Right cardiac atrium (tissue), 5 donors: Measurements from ENCODE around the gene CHL1. TPM values are rescaled to one million over a fixed set of nuclear protein-coding genes. Genes with fewer than 3 reads are reported as not detected.

Source experiments
- ATAC-seq, 2 donors: fragments of 200-7000 bp; cut with Tn5 transposase; one replicate each; pipeline versions ENCODE4 v1.8.0 to v1.9.1; 2020; ENCODE audit warnings: moderate library complexity in 2 of 2, mild to moderate bottlenecking in 1 of 2
- DNase-seq, 3 donors: peaks; one replicate each; pipeline ENCODE4 v3.0.0-alpha.2; 2020
- H3K27ac ChIP-seq: one replicate; pipeline ENCODE4 v1.5.1; 2013; ENCODE audit warnings: mild to moderate bottlenecking, low read length, control low read depth, moderate library complexity
- H3K27me3 ChIP-seq: one replicate; pipeline ENCODE4 v1.6.1; 2013; ENCODE audit not compliant: control insufficient read depth, insufficient read depth
- H3K4me1 ChIP-seq: one replicate; pipeline ENCODE4 v1.6.1; 2013; ENCODE audit warnings: low read length; ENCODE audit not compliant: control insufficient read depth, insufficient read depth
- H3K4me3 ChIP-seq: one replicate; pipeline ENCODE4 v1.5.1; 2013; ENCODE audit warnings: low read length, control low read depth
- H3K9me3 ChIP-seq: one replicate; pipeline ENCODE4 v1.6.1; 2013; ENCODE audit warnings: low read length; ENCODE audit not compliant: control insufficient read depth
- WGBS: extraction: QIAGEN DNeasy Blood & Tissue Kit; methylation state at CpG from one replicate; pipeline ENCODE4 v1.1.7; 2013; 5-methylcytosine and 5-hydroxymethylcytosine counted together
- intact Hi-C, 4 donors: fragments of 100-400 bp; cut with DNase I; formaldehyde crosslinking; loops; one replicate each; pipeline versions ENCODE4 v1.11.0 to v1.14.0; 2022 to 2023
- polyA plus RNA-seq: library from polyadenylated mRNA; stranded (reverse); fragments of 200-250 nt; gene quantifications from one replicate; pipeline ENCODE4 v1.2.3, GENCODE V29; 2013
- total RNA-seq, 4 donors: library from RNA; stranded (reverse); fragmentation: NEBNext Ultra II Directional; extraction: Animal tissue kit (Norgen Biotek cat#: 25700); gene quantifications; one replicate each; pipeline ENCODE4 v1.2.1, GENCODE V29; 2021
- donor health status: healthy with polysubstance abuse.
- donor health status: DM: no; HTN: yes; CAD: no.
- donor health status: DM: no; HTN: no; CAD: no.
- donor health status: DM: no; HTN: yes; CAD: no; lungs with severe emphysema.
- donor health status: DM: yes; HTN: yes; CAD: no.

The CHL1 gene
- total and polyA plus RNA-seq, 5 donors, result 14.3 to 90.2 (median 70.2) TPM

DNA sequence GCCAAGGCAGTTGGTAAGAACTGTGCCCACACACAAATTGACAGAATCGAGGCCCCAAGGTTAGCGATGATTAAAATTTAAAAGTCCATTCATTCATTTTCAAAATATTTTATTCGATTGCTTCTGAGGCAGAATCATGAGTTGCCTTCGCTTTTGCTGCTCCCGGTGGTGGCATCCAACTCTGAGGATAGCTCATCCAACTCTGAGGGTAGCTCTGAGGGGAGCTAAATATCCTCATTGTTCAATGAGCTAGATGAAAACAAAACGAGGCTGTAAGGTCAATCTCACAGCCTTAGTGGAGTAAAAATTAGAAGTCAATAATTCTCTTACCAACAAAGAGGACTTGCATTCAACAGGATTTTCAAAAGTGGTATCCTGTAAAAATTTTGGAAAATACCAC lies 897 bp upstream of the CHL1 start:
- DNase-seq (no peak), ATAC-seq (no peak)
- 45% methylated on average over 6 of the region's 6 CpGs for WGBS
- no peak overlapping the region for H3K4me3 ChIP-seq
- H3K9me3 ChIP-seq, result no peaks in the 10 kb centered on the region
- peaks cover 2% of the 10 kb centered on the region for H3K4me1 ChIP-seq
- H3K27ac ChIP-seq, result no peak overlapping the region
- H3K27me3 ChIP-seq, result no peaks in the 10 kb centered on the region
- intact Hi-C loops, result no loop called here

DNA sequence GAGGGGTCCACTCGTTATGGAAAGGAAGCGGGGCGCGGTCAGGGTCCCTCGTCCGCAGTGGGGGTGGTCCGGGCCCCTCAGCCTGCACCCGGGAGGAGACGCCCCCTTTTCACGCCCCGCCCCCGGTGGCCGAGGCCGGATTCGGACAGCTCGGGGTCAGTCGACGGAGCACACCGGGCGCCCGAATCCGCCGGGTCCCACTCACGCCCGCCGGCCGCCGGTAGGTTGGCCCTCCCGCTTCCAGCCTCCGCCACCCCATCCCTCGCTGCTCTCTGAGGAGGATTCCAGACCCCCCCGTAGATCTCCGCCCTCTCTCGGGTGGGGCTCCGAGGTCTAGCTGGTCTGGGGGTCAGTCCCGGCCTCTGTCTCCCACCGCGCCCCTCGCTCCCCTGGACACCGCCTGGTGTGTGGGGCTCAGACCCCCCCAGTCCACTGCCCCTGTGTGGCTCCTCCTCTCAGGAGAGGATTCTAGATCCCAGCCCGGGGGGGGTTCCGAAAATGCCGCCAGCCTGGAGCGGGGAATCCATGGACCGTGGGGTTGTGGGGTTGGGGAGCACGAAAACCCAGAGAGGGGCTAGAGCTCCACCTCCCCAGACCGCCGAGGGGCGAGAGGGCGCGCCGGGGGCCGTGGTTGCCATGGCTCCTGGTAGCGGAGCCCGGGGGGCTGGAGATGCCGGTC lies 725 bp downstream of the CHL1 start:
- H3K4me1 ChIP-seq, result peaks cover 2% of the 10 kb centered on the region
- WGBS, result 1% methylated on average over 56 of the region's 56 CpGs
- ATAC-seq (peak; percentile 70 to 76), DNase-seq (peak; percentile 38 to 75 (median 70))
- H3K9me3 ChIP-seq, result no peaks in the 10 kb centered on the region
- H3K4me3 ChIP-seq, result peak overlapping the region; percentile 92
- intact Hi-C loops, result no loop called here
- H3K27ac ChIP-seq, result peak overlapping the region; percentile 2
- no peaks in the 10 kb centered on the region for H3K27me3 ChIP-seq

DNA sequence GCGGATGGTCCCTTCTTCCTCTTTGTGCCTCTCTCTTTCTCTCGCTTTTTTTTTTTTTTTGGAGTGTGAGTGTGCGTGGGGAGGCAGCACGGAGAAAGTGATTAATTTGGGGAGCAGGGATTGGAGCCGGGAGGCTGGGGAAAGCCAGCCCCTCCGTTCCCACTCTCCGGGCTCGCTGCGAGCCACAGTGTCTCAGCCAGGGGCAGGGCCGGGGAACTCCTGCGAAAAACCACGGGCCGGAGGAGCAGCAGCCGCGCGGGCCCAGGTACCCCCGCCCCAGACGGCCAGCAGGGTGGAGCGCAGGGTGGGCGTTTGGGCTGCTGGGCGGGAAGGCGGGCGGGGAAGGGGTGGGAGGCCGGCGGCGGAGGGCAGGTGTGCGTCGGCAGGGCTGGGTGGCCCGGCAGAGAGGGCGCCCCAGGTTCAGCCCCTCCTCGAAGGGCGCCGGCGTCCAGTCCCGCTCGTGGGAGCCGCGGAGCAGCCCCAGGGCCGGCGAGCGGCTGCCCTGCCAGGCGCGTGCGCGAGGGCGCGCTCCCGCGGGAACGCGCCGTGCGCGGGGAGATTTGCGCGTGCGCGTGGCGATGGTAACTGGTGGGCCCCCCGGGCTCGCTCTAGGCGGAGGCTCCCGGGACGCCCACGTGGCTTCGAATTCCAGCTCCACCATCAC lies 1.4 kb downstream of the CHL1 start:
- 2% methylated on average over 65 of the region's 66 CpGs for WGBS
- Histone ChIP-seq H3K4me3 (peak overlapping the region; percentile 92), H3K27ac (peak overlapping the region; percentile 2), H3K9me3 (no peaks in the 10 kb centered on the region), H3K4me1 (peaks cover 2% of the 10 kb centered on the region), H3K27me3 (no peaks in the 10 kb centered on the region)
- peak; percentile 14 to 67 (median 53) for DNase-seq
- ATAC-seq, result peak; percentile 55 to 60
- intact Hi-C loops, result no loop called here

DNA sequence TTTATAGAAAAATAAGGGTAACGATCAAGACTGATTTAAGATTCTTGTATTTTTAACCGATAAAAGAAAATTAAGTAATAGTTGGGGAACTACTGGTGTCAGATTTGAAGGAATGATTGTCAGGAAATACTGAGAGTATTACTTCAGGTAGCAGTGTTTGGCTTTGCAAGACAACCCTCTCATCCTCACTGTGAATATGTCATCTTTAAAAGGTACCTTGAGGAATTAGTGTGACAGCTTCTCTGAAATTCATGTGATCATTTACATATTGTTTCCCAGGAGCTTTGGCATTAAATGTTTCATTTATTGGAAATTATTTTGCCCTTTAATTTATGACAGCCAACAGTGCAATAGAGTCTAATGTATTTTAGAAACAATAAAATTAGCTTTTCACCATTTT lies 3.3 kb downstream of the CHL1 start:
- ATAC-seq (no peak), DNase-seq (no peak)
- Histone ChIP-seq H3K27me3 (no peaks in the 10 kb centered on the region), H3K27ac (no peak overlapping the region), H3K4me1 (peaks cover 1% of the 10 kb centered on the region), H3K4me3 (no peak overlapping the region), H3K9me3 (no peaks in the 10 kb centered on the region)
- intact Hi-C loops, result no loop called here
- 94% methylated on average over 2 of the region's 2 CpGs for WGBS

DNA sequence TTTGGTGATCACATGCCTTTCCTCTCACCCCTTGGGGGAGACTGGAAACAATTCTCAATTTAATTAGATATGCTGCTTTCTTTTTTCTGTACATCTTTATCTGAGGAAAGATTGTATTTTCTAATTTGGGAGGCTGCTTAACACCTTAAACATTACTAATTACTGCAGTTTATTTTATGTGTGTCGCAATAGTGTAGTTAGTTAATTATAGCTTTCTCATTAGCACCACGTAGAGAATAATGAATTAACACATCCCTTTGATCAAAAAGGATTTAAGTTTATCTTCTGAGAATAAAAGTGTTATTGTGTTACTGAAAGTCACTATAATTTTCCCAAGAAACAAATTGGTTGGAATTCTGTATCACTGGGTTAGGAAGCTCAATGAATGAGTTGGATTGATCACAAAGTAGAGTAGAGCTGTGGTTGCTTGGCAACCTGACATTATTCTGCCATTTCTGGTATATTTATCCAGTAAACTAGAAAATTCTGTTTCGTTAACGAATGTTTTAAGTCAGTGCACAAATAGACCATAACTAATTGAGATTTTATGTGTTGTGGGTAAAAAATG lies 4.3 kb downstream of the CHL1 start:
- Histone ChIP-seq H3K4me1 (peaks cover 1% of the 10 kb centered on the region), H3K27ac (no peak overlapping the region), H3K27me3 (no peaks in the 10 kb centered on the region), H3K4me3 (no peak overlapping the region), H3K9me3 (no peaks in the 10 kb centered on the region)
- 68% methylated on average over 4 of the region's 4 CpGs for WGBS
- intact Hi-C loops, result no loop called here
- no peak for DNase-seq
- ATAC-seq, result no peak

DNA sequence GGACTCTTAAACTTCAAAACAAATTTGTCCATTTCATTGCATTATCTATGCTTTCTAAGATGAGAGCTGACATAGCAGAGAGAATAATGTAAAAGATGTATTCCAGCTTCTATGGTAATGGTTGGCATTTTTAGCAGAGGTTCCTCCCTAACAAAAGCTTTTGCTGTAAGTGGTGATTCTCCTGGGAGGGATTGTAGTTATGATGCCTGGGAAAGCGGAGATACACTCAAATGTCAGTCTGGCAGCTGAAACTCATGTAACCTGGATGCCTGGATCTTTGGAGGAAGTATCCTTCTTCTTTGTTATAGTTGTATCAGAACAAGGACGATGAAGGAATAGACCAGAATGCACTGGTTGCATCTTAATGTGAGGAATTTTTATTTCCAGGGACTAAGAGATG lies 7.5 kb downstream of the CHL1 start:
- no peak overlapping the region for H3K27ac ChIP-seq
- H3K4me1 ChIP-seq, result peaks cover 1% of the 10 kb centered on the region
- H3K4me3 ChIP-seq, result no peak overlapping the region
- ATAC-seq (no peak), DNase-seq (no peak)
- no peaks in the 10 kb centered on the region for H3K9me3 ChIP-seq
- H3K27me3 ChIP-seq, result no peaks in the 10 kb centered on the region
- intact Hi-C loops, result no loop called here
- 62% methylated on average over 2 of the region's 2 CpGs for WGBS

DNA sequence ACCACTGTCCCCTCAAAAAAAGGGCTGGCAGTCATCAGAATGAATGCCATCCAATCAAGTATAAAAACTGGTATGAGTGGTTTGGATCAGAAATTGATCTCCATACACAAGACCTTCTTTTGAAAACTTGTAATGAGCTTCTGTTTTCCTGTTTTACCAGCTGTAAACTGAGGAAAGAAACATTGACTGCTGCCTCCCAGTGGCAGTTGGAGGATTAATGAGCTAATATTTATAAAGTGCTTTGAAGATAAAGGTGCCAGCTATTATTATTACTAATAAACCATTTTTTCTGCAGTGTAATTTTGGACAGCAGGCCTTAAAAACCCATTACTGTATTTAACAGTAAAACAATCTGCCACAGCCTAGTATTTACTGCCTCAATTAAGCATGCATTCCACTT lies 11.4 kb downstream of the CHL1 start:
- Histone ChIP-seq H3K4me3 (no peak overlapping the region), H3K27ac (no peak overlapping the region), H3K9me3 (no peaks in the 10 kb centered on the region), H3K27me3 (no peaks in the 10 kb centered on the region), H3K4me1 (peaks cover 1% of the 10 kb centered on the region)
- DNase-seq (no peak), ATAC-seq (no peak)
- intact Hi-C loops, result no loop called here

DNA sequence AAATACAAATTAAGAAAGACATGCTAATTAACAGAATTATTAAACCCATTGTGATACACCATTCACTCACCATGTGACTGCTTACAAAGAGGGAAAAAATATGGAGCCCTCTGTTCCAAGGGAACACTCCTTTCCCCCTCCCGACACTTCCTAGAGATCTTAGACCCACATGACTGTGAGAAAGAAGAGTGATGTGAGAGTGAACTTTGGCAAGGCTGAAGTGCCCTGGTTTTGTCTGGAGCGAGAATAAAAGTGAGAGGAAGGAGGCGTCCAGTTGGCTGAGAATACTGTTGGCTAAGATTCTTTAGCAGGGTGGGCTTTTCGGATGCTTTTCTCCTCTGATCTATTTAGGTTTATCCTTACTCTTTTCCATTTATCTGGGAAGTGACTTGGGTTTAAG lies 14.1 kb downstream of the CHL1 start:
- H3K27ac ChIP-seq, result no peak overlapping the region
- DNase-seq, result no peak
- 53% methylated on average over 4 of the region's 4 CpGs for WGBS

DNA sequence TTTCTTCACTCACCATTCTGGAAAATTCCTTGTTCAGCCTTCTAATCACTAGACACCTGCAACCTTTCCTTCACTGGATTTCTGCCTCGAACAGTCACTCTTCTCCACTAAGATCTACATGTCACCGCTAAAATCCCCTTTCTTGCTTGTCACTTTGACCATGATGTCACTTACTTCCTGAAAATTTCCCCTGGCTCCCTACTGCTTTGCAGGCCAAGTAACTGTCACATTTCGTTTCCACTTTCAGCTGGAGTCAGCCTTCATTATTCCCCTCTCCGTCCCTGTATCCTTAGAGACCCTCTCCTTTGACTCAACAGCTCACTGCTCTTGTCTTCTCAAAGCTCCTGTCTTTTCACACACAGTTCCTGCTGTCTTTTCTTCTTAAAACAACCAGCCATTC lies 15.9 kb downstream of the CHL1 start:
- 28% methylated on average over 4 of the region's 4 CpGs for WGBS

More for the DNA sequence above, 14.1 kb downstream of the CHL1 start:
- H3K27me3 ChIP-seq, result no peaks in the 10 kb centered on the region
- intact Hi-C loops, result no loop called here
- no peak overlapping the region for H3K4me3 ChIP-seq
- no peaks in the 10 kb centered on the region for H3K4me1 ChIP-seq
- H3K9me3 ChIP-seq, result no peaks in the 10 kb centered on the region
- peak in 1 of 2 donors; percentile 16 for ATAC-seq

DNA sequence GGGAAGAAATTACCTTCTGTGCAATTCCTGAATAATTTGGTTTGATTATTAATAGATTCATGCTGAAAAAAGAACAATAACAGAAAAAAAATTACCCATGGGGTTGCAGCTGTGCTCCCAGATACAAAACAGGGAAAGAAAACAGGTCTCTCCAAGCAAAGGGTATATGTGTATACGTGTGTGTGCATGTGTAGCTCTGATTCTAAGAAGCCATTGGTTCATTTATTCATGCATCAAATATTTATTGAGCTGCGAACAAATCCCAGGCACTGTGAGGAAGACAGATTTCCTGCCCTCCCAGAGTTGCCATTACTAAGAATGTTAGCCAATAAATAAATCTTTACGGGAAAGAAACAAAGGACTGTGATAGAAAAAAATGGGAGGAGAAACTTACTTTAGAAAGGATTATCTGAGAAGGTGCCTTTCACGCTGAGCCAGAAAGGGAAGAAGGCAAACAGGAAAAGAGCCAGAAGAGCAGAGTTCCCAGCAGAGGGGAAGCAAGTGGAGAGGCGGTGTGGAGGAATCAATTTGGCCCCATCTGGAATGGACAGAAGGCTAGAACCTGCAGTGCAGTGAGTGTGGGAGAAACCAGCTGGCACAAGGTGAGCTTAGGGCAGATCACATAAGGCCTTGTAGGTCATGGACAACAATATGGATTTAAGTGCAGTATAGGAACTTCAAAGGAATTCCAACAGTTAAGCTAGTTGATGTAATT lies 20.7 kb downstream of the CHL1 start:
- no peaks in the 10 kb centered on the region for H3K4me1 ChIP-seq
- H3K27ac ChIP-seq, result no peak overlapping the region
- 63% methylated on average over 5 of the region's 5 CpGs for WGBS
- no peaks in the 10 kb centered on the region for H3K9me3 ChIP-seq
- no peaks in the 10 kb centered on the region for H3K27me3 ChIP-seq
- intact Hi-C loops, result no loop called here
- ATAC-seq, result no peak
- DNase-seq, result no peak
- no peak overlapping the region for H3K4me3 ChIP-seq

More for the DNA sequence above, 15.9 kb downstream of the CHL1 start:
- Histone ChIP-seq H3K4me3 (no peak overlapping the region), H3K4me1 (no peaks in the 10 kb centered on the region), H3K27ac (no peak overlapping the region), H3K9me3 (no peaks in the 10 kb centered on the region), H3K27me3 (no peaks in the 10 kb centered on the region)
- ATAC-seq (no peak), DNase-seq (no peak)
- intact Hi-C loops, result no loop called here

DNA sequence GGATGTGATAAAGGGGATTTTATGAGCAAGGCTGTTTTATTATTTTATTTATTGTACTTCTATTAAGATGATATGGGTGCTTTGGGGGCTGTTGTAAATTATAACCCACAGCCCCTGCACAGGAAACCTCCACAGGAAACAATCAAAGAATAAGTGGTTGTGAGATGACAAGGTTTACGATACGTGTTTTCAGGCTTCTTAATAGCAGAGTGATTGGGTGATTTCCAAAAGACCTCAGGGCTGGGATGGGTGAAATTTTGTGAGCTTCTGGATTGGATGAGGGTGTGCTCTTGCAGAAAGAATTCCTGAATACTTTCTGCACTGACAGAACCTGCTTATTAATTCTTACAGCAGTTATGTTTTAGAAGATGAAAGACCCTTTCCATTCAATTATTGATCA lies 21.4 kb downstream of the CHL1 start:
- no peak for DNase-seq
- no peaks in the 10 kb centered on the region for H3K4me1 ChIP-seq
- H3K27me3 ChIP-seq, result no peaks in the 10 kb centered on the region
- no peaks in the 10 kb centered on the region for H3K9me3 ChIP-seq
- WGBS, result 65% methylated on average over 2 of the region's 2 CpGs
- H3K4me3 ChIP-seq, result no peak overlapping the region
- H3K27ac ChIP-seq, result no peak overlapping the region
- intact Hi-C loops, result no loop called here
- ATAC-seq, result no peak
